DND-41 (cell line): ENCODE results near the gene LTA.
A peak's percentile ranks its signal among the peaks of the same experiment; 100 is the strongest.

ENCODE experiments used
- ATAC-seq: fragments of 200-7000 bp; cut with Tn5 transposase; 3 replicates; pipeline ENCODE4 v1.9.1; 2021; ENCODE audit warnings: low read depth; ENCODE audit not compliant: insufficient read depth
- DNase-seq: peaks from one replicate; pipeline ENCODE4 v3.0.0-alpha.2; 2020
- H2AFZ ChIP-seq: 2 replicates; pipeline ENCODE4 v1.6.0; 2012; ENCODE audit warnings: low read depth, low read length
- H3K27ac ChIP-seq: 2 replicates; pipeline ENCODE4 v1.5.1; 2012; ENCODE audit warnings: low read length, inconsistent platforms
- H3K27me3 ChIP-seq: fragments of 200-600 bp; sonication (generic); 2 replicates; pipeline ENCODE4 v1.6.0; 2012; ENCODE audit warnings: low read length, mild to moderate bottlenecking, inconsistent platforms; ENCODE audit not compliant: insufficient read depth, poor library complexity
- H3K36me3 ChIP-seq: 2 replicates; pipeline ENCODE4 v1.5.1; 2012; ENCODE audit warnings: low read length, inconsistent platforms; ENCODE audit not compliant: insufficient read depth
- H3K4me1 ChIP-seq: 2 replicates; pipeline ENCODE4 v1.5.1; 2012; ENCODE audit warnings: mild to moderate bottlenecking, low read length; ENCODE audit not compliant: insufficient read depth
- H3K4me2 ChIP-seq: 2 replicates; pipeline ENCODE4 v1.6.0; 2012; ENCODE audit warnings: mild to moderate bottlenecking, moderate library complexity, low read length, inconsistent platforms; ENCODE audit not compliant: insufficient read depth
- H3K4me3 ChIP-seq, 2 experiments: fragments of 200-600 bp in 1 of 2; shearing (Covaris generic) in 1 of 2; 2 replicates each; pipeline ENCODE4 v1.5.1; 2012 to 2016; ENCODE audit warnings: inconsistent platforms in 2 of 2, low read length in 2 of 2, mild to moderate bottlenecking in 2 of 2, low read depth in 1 of 2, moderate library complexity in 1 of 2
- H3K79me2 ChIP-seq: 2 replicates; pipeline ENCODE4 v1.6.0; 2012; ENCODE audit warnings: low read length, inconsistent platforms; ENCODE audit not compliant: insufficient read depth
- H3K9ac ChIP-seq: 2 replicates; pipeline ENCODE4 v1.6.0; 2012; ENCODE audit warnings: low read depth, mild to moderate bottlenecking, inconsistent platforms, low read length, moderate library complexity
- H3K9me3 ChIP-seq: 2 replicates; pipeline ENCODE4 v1.5.1; 2012; ENCODE audit warnings: low read length, moderate library complexity, mild to moderate bottlenecking, inconsistent platforms; ENCODE audit not compliant: insufficient read depth, severe bottlenecking
- H4K20me1 ChIP-seq: 2 replicates; pipeline ENCODE4 v1.6.0; 2012; ENCODE audit warnings: low read length; ENCODE audit not compliant: insufficient read depth
- EZH2 ChIP-seq: IDR thresholded peaks from 3 replicates; pipeline ENCODE4 v1.6.1; 2012; ENCODE audit warnings: borderline replicate concordance, low read depth, mild to moderate bottlenecking, moderate library complexity, low read length, inconsistent platforms; ENCODE audit not compliant: severe bottlenecking
- TF ChIP-seq, protein P1 (sequence below): IDR thresholded peaks from 2 replicates; pipeline ENCODE4 v1.5.1; 2012; ENCODE audit warnings: borderline replicate concordance, low read length, moderate library complexity, mild to moderate bottlenecking; ENCODE audit not compliant: poor library complexity, severe bottlenecking; ENCODE audit errors: extremely low read depth

The LTA gene

DNA sequence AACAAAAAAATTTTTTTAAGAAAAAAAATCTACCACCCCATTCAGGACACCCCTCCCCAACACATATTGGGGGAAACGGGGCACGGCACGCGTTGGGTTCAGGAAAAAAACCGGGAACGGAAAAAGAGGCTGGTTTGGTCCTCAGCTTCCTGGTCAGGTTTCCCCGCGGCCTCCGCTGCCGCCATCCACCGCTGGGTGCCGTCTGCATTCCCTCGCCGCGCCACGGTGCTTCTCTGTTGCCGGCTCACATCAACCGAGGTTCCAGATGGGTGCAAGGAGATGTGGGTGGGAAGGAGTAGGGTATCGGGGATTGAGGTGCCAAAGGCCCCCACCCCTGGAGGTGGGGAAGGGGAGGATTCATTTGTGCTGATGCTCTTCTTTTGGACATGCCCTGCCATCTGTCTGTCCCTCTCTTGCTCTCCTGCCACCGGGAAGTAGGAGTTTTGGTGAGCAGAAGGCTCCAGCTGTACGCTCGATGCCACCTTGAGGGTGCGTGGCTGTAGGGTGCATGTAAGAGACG is 37.5 kb upstream of the LTA start:
- Histone ChIP-seq H3K4me3 (no peak overlapping the region), H3K27me3 (no peaks in the 10 kb centered on the region), H3K4me2 (peak overlapping the region; percentile 19; the same call in 1 of the 2 replicates), H3K9me3 (no peaks in the 10 kb centered on the region), H3K79me2 (peaks cover 63% of the 10 kb centered on the region), H3K27ac (no peak overlapping the region), H4K20me1 (peaks cover 93% of the 10 kb centered on the region), H3K4me1 (peaks cover 29% of the 10 kb centered on the region), H2AFZ (no peak overlapping the region), H3K9ac (no peak overlapping the region), H3K36me3 (peaks cover 99% of the 10 kb centered on the region)
- ATAC-seq (no peak), DNase-seq (no peak)
- TF ChIP-seq EZH2 = no peak
- TF ChIP-seq, protein P1, sequence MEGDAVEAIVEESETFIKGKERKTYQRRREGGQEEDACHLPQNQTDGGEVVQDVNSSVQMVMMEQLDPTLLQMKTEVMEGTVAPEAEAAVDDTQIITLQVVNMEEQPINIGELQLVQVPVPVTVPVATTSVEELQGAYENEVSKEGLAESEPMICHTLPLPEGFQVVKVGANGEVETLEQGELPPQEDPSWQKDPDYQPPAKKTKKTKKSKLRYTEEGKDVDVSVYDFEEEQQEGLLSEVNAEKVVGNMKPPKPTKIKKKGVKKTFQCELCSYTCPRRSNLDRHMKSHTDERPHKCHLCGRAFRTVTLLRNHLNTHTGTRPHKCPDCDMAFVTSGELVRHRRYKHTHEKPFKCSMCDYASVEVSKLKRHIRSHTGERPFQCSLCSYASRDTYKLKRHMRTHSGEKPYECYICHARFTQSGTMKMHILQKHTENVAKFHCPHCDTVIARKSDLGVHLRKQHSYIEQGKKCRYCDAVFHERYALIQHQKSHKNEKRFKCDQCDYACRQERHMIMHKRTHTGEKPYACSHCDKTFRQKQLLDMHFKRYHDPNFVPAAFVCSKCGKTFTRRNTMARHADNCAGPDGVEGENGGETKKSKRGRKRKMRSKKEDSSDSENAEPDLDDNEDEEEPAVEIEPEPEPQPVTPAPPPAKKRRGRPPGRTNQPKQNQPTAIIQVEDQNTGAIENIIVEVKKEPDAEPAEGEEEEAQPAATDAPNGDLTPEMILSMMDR = no peak

DNA sequence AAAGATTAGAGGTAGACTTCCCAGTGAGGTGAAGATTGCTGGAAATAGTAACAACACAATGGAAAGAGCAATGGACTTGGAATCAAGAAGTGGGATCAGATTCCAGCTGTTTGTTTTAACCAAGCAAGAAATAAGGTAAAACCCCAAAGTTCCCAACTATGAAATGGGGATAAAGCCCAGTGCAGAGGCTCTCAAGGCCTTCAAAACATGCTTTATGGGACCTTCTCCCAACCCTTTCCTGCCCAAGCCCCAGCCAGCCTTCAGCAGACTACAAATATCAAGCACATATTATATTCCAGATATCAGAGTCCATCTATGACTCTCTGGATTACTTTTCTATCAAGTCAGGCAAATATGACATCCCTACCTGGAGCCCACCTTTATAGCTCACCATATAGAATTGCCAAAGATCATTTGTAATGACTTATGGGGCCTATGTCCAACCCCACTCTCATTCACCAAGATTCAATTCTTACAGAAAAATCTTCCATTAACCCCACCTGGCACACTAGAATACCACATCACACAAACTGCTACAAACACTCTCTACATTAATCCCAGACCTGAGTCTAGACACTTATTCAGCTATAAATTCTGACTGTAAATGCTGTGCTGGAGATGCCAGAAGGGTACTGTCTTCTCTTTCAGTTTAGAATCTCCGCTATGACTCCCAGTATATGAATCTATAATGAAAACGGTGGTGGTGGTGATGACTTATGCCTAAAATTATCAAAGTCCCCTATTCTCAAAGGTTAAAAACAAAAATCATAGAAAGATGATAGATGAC is 36.4 kb upstream of the LTA start:
- H3K9me3 ChIP-seq = no peaks in the 10 kb centered on the region
- no peak overlapping the region for H3K9ac ChIP-seq
- H3K4me2 ChIP-seq = no peak overlapping the region; the same call in 1 of the 2 replicates
- H3K27me3 ChIP-seq = no peaks in the 10 kb centered on the region
- no peak overlapping the region for H3K27ac ChIP-seq
- H3K79me2 ChIP-seq = peaks cover 74% of the 10 kb centered on the region
- no peak overlapping the region for H3K4me3 ChIP-seq
- TF ChIP-seq, protein P1 = no peak
- no peak for TF ChIP-seq EZH2
- ATAC-seq (no peak), DNase-seq (no peak)
- H2AFZ ChIP-seq = no peak overlapping the region
- H3K4me1 ChIP-seq = peaks cover 41% of the 10 kb centered on the region
- H4K20me1 ChIP-seq = peaks cover 94% of the 10 kb centered on the region
- peaks cover 100% of the 10 kb centered on the region for H3K36me3 ChIP-seq

- H3K4me2 ChIP-seq = peak overlapping the region; percentile 91
- H3K4me1 ChIP-seq = peaks cover 53% of the 10 kb centered on the region
- H3K9ac ChIP-seq = peak overlapping the region; percentile 87
- peaks cover 69% of the 10 kb centered on the region for H4K20me1 ChIP-seq
- H2AFZ ChIP-seq = no peak overlapping the region
- H3K27me3 ChIP-seq = no peaks in the 10 kb centered on the region
- no peak for TF ChIP-seq EZH2
- TF ChIP-seq, protein P1 = no peak
- ATAC-seq = no peak
- H3K9me3 ChIP-seq = no peaks in the 10 kb centered on the region
- DNase-seq = no peak
- H3K4me3 ChIP-seq = peak overlapping the region in 1 of 2 experiments; percentile 72; a peak in 2 of 4 replicates
- H3K79me2 ChIP-seq = peaks cover 98% of the 10 kb centered on the region
- H3K27ac ChIP-seq = no peak overlapping the region
- H3K36me3 ChIP-seq = peaks cover 76% of the 10 kb centered on the region
These were observed 33.2 kb upstream of the LTA start for GRCh38 chr6:31538805-31539400.
